Measurements from ENCODE around the gene ACR. TPM values are rescaled to one million over a fixed set of nuclear protein-coding genes. Genes with fewer than 3 reads are reported as not detected.

The ACR gene
- total and polyA plus RNA-seq, 5 donors: 0.38 to 1.2 (median 0.54) TPM

- DNase-seq (peak; percentile 13 to 55 (median 47)), ATAC-seq (no peak)
- peak overlapping the region; percentile 46 for H3K4me3 ChIP-seq (ENCODE audit: low read length)
- H3K27ac ChIP-seq (ENCODE audit: low read length): no peak overlapping the region
- WGBS: 27% methylated on average over 54 of the region's 54 CpGs
- intact Hi-C loops (cut with DNase I): loop anchor here in 1 of 4 donors (5.0 kb wide), 1 partner anchor 71 kb away; the partner anchor contains the start of gene ARSA
- peaks cover 3% of the 10 kb centered on the region for H3K4me1 ChIP-seq (ENCODE audit: control insufficient read depth, insufficient read depth, low read length)
- H3K9me3 ChIP-seq (ENCODE audit: control insufficient read depth, low read length): no peaks in the 10 kb centered on the region
- H3K27me3 ChIP-seq (ENCODE audit: control insufficient read depth, insufficient read depth): no peaks in the 10 kb centered on the region
These were observed 40.1 kb upstream of the ACR start for GRCh38 chr22:50697667-50698506.

GRCh38 chr22:50698546-50698945 is 39.5 kb upstream of the ACR start:
- no peak overlapping the region for H3K4me3 ChIP-seq (ENCODE audit: low read length)
- ATAC-seq (peak in 1 of 2 donors; percentile 57), DNase-seq (peak; percentile 51 to 69 (median 60))
- intact Hi-C loops (cut with DNase I): loop anchor here in 1 of 4 donors (5.0 kb wide), 1 partner anchor 71 kb away; the partner anchor contains the start of gene ARSA
- no peaks in the 10 kb centered on the region for H3K27me3 ChIP-seq (ENCODE audit: control insufficient read depth, insufficient read depth)
- no peak overlapping the region for H3K27ac ChIP-seq (ENCODE audit: low read length)
- no peaks in the 10 kb centered on the region for H3K9me3 ChIP-seq (ENCODE audit: control insufficient read depth, low read length)
- H3K4me1 ChIP-seq (ENCODE audit: control insufficient read depth, insufficient read depth, low read length): peaks cover 3% of the 10 kb centered on the region
- WGBS: 65% methylated on average over 12 of the region's 12 CpGs

- Histone ChIP-seq H3K4me1 (ENCODE audit: control insufficient read depth, insufficient read depth, low read length) (peaks cover 3% of the 10 kb centered on the region), H3K27ac (ENCODE audit: low read length) (no peak overlapping the region), H3K27me3 (ENCODE audit: control insufficient read depth, insufficient read depth) (no peaks in the 10 kb centered on the region), H3K4me3 (ENCODE audit: low read length) (no peak overlapping the region), H3K9me3 (ENCODE audit: control insufficient read depth, low read length) (no peaks in the 10 kb centered on the region)
- ATAC-seq: peak in 1 of 2 donors; percentile 0
- peak; percentile 11 to 53 (median 43) for DNase-seq
- 74% methylated on average over 15 of the region's 15 CpGs for WGBS
- intact Hi-C loops (cut with DNase I): loop anchor here in 1 of 4 donors (5.0 kb wide), 1 partner anchor 72 kb away; the partner anchor contains the start of gene ARSA
These were observed 38.8 kb upstream of the ACR start for GRCh38 chr22:50699001-50699755.

GRCh38 chr22:50699756-50700386 is 38.1 kb upstream of the ACR start:
- WGBS: 69% methylated on average over 15 of the region's 15 CpGs
- Histone ChIP-seq H3K27ac (ENCODE audit: low read length) (no peak overlapping the region), H3K4me1 (ENCODE audit: control insufficient read depth, insufficient read depth, low read length) (peaks cover 3% of the 10 kb centered on the region), H3K9me3 (ENCODE audit: control insufficient read depth, low read length) (no peaks in the 10 kb centered on the region), H3K4me3 (ENCODE audit: low read length) (no peak overlapping the region), H3K27me3 (ENCODE audit: control insufficient read depth, insufficient read depth) (no peaks in the 10 kb centered on the region)
- ATAC-seq: no peak
- intact Hi-C loops (cut with DNase I): loop anchor here in 1 of 4 donors (5.0 kb wide), 1 partner anchor 73 kb away; the partner anchor contains the start of gene ARSA
- DNase-seq: peak; percentile 20 to 58 (median 45)

- ATAC-seq (peak in 1 of 2 donors; percentile 6), DNase-seq (peak; percentile 19 to 51 (median 41))
- no peak overlapping the region for H3K4me3 ChIP-seq (ENCODE audit: low read length)
- H3K9me3 ChIP-seq (ENCODE audit: control insufficient read depth, low read length): no peaks in the 10 kb centered on the region
- no peaks in the 10 kb centered on the region for H3K27me3 ChIP-seq (ENCODE audit: control insufficient read depth, insufficient read depth)
- no peak overlapping the region for H3K27ac ChIP-seq (ENCODE audit: low read length)
- H3K4me1 ChIP-seq (ENCODE audit: control insufficient read depth, insufficient read depth, low read length): peaks cover 3% of the 10 kb centered on the region
- intact Hi-C loops (cut with DNase I): no loop called here
- 73% methylated on average over 19 of the region's 19 CpGs for WGBS
These were observed 37.5 kb upstream of the ACR start for GRCh38 chr22:50700387-50701075.

- WGBS: 65% methylated on average over 7 of the region's 7 CpGs
- Histone ChIP-seq H3K4me1 (ENCODE audit: control insufficient read depth, insufficient read depth, low read length) (peaks cover 3% of the 10 kb centered on the region), H3K27ac (ENCODE audit: low read length) (no peak overlapping the region), H3K27me3 (ENCODE audit: control insufficient read depth, insufficient read depth) (no peaks in the 10 kb centered on the region), H3K4me3 (ENCODE audit: low read length) (no peak overlapping the region), H3K9me3 (ENCODE audit: control insufficient read depth, low read length) (no peaks in the 10 kb centered on the region)
- ATAC-seq (no peak), DNase-seq (peak in 1 of 3 donors; percentile 34)
- intact Hi-C loops (cut with DNase I): no loop called here
These were observed 37.0 kb upstream of the ACR start for GRCh38 chr22:50701076-50701419.

DNA sequence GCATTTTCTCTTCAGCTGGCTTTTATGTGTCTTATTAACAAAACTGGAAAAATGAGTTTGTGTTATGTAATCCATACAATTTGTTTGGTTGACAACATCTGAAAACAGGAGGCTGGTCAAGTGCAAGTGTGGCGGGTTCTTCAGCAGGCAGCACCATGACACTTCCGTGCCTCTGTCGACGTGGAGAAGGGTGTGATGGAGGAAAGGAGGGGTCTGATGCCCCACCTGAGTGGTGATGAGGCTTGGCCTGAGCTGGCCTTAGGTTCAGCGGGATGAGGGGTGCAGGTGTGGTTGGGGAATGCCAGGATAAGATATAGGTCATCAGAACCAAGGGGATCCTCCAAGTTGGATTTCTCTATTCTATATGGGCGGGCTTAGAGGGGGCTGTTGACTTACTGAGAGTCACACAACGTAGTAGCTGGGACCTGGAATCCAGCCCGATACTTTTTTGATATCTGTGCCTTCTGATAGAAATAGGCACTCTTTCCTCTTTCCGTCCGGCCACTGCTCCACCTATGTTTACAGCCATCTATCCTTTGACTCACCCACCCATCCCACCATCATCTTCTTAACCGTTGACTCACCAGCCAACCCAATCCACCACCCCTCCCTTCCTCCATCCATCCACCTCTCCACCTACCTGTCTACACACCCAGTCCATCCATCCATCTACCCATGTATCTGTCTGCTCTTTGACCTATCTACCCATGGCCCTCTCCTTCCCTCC is 36.4 kb upstream of the ACR start:
- DNase-seq (peak in 2 of 3 donors; percentile 2 to 4), ATAC-seq (no peak)
- peaks cover 3% of the 10 kb centered on the region for H3K4me1 ChIP-seq (ENCODE audit: control insufficient read depth, insufficient read depth, low read length)
- 79% methylated on average over 11 of the region's 11 CpGs for WGBS
- H3K4me3 ChIP-seq (ENCODE audit: low read length): no peak overlapping the region
- intact Hi-C loops (cut with DNase I): no loop called here
- H3K27me3 ChIP-seq (ENCODE audit: control insufficient read depth, insufficient read depth): no peaks in the 10 kb centered on the region
- no peaks in the 10 kb centered on the region for H3K9me3 ChIP-seq (ENCODE audit: control insufficient read depth, low read length)
- H3K27ac ChIP-seq (ENCODE audit: low read length): no peak overlapping the region

DNA sequence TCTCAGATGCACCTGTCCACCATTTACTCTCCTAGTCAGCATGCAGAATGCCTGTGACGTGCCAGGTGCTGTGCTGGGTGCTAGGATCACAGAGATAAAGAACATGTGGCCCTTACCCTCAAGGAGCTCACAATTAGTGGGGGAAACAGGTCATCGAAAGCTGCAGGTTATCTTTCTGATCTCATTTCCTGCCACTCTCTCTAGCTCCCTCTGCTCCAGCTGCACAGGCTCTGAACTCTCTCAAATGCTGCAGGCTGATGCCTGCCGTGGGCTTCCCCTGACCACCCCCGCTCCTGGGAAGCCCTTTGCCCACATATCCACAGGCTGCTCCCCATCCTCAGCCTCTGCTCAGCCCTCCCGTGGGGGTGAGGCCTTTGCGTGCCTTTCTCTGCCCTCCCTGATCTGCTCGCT is 35.7 kb upstream of the ACR start:
- 64% methylated on average over 7 of the region's 7 CpGs for WGBS
- H3K9me3 ChIP-seq (ENCODE audit: control insufficient read depth, low read length): no peaks in the 10 kb centered on the region
- H3K27me3 ChIP-seq (ENCODE audit: control insufficient read depth, insufficient read depth): no peaks in the 10 kb centered on the region
- intact Hi-C loops (cut with DNase I): no loop called here
- peaks cover 3% of the 10 kb centered on the region for H3K4me1 ChIP-seq (ENCODE audit: control insufficient read depth, insufficient read depth, low read length)
- H3K4me3 ChIP-seq (ENCODE audit: low read length): no peak overlapping the region
- ATAC-seq (no peak), DNase-seq (peak in 1 of 3 donors; percentile 37)
- no peak overlapping the region for H3K27ac ChIP-seq (ENCODE audit: low read length)

GRCh38 chr22:50702821-50703725 is 34.9 kb upstream of the ACR start:
- Histone ChIP-seq H3K4me3 (ENCODE audit: low read length) (no peak overlapping the region), H3K27me3 (ENCODE audit: control insufficient read depth, insufficient read depth) (no peaks in the 10 kb centered on the region), H3K4me1 (ENCODE audit: control insufficient read depth, insufficient read depth, low read length) (peaks cover under 1% of the 10 kb centered on the region), H3K9me3 (ENCODE audit: control insufficient read depth, low read length) (no peaks in the 10 kb centered on the region), H3K27ac (ENCODE audit: low read length) (no peak overlapping the region)
- intact Hi-C loops (cut with DNase I): no loop called here
- DNase-seq: peak in 2 of 3 donors; percentile 18 to 37
- WGBS: 82% methylated on average over 20 of the region's 20 CpGs
- ATAC-seq: no peak
